Upper lobe of left lung (tissue), 6 donors: ENCODE results near the gene INHBC. TPM values are rescaled to one million over a fixed set of nuclear protein-coding genes. Genes with fewer than 3 reads are reported as not detected.
A peak's percentile ranks its signal among the peaks of the same experiment; 100 is the strongest.

Experiments used
- ATAC-seq, 2 donors: fragments of 200-7000 bp; cut with Tn5 transposase; one replicate each; pipeline ENCODE4 v1.9.1; 2022; ENCODE audit warnings: mild to moderate bottlenecking in 2 of 2, moderate library complexity in 2 of 2; ENCODE audit not compliant: low FRiP score in 2 of 2
- DNase-seq, 2 donors: peaks; one replicate each; pipeline ENCODE4 v3.0.0-alpha.2; 2019 to 2020
- H3K27ac ChIP-seq, 4 donors: fragments of 200-600 bp; sonication (generic); one replicate each; pipeline ENCODE4 v1.5.1; 2016 to 2019
- H3K27me3 ChIP-seq, 4 donors: fragments of 200-600 bp; sonication (generic); one replicate each; pipeline ENCODE4 v1.5.1; 2017 to 2019
- H3K36me3 ChIP-seq, 4 donors: fragments of 200-600 bp; sonication (generic); one replicate each; pipeline ENCODE4 v1.5.1; 2016 to 2019
- H3K4me1 ChIP-seq, 4 donors: fragments of 200-600 bp; sonication (generic); one replicate each; pipeline ENCODE4 v1.5.1; 2018 to 2019
- H3K4me3 ChIP-seq, 4 donors: fragments of 200-600 bp; sonication (generic); one replicate each; pipeline ENCODE4 v1.5.1; 2017 to 2019; ENCODE audit warnings: mild to moderate bottlenecking in 2 of 4, moderate library complexity in 1 of 4
- H3K9me3 ChIP-seq, 4 donors: fragments of 200-600 bp; sonication (generic); one replicate each; pipeline ENCODE4 v1.5.1; 2018 to 2019
- CTCF ChIP-seq, 6 experiments: fragments of 450-650 bp in 4 of 6; fragments of 200-600 bp in 2 of 6; sonication (generic) in 2 of 6; IDR thresholded peaks; one replicate each; pipeline ENCODE4 v1.5.1; 2016 to 2019; ENCODE audit warnings: antibody characterized with exemption in 6 of 6
- EP300 ChIP-seq, 4 donors: sonication (generic); formaldehyde crosslinking; IDR thresholded peaks; one replicate each; pipeline ENCODE4 v1.5.1; 2017; ENCODE audit warnings: antibody characterized with exemption in 4 of 4, control low read depth in 2 of 4
- POLR2A ChIP-seq, 4 donors: fragments of 450-650 bp; IDR thresholded peaks; one replicate each; pipeline ENCODE4 v1.5.1; 2016 to 2017; ENCODE audit warnings: antibody characterized with exemption in 4 of 4, mild to moderate bottlenecking in 2 of 4
- POLR2AphosphoS5 ChIP-seq, 2 donors: sonication (generic); formaldehyde crosslinking; IDR thresholded peaks; one replicate each; pipeline ENCODE4 v1.5.1; 2017; ENCODE audit warnings: antibody characterized with exemption in 2 of 2
- WGBS, 2 donors: methylation state at CpG; one replicate each; pipeline ENCODE4 v1.1.5; 2017 to 2018; 5-methylcytosine and 5-hydroxymethylcytosine counted together
- total RNA-seq, 6 donors: library from RNA; depleted of rRNA in 4 of 6; stranded (reverse); fragments of >200 nt in 4 of 6; gene quantifications; one replicate each; pipeline versions ENCODE4 v1.1.0 to v1.2.1, GENCODE V29; 2016 to 2021
- donor health status: DM: no; HTN: no; CAD: no; lungs with moderate emphysema.
- donor health status: DM: no; HTN: yes; CAD: no; lungs with severe emphysema.

Gene INHBC
- total RNA-seq, 6 donors from 2014 or later, result not detected

GRCh38 chr12:57477710-57478681 lies 43.4 kb downstream of the INHBC start:
- WGBS, 2 donors, result 58 to 59% methylated on average over 12 of the region's 12 CpGs
- TF ChIP-seq EP300 (IDR thresholded peaks at IDR 0.05) (no peak), POLR2A (IDR thresholded peaks at IDR 0.05) (peak in 1 of 4 donors; percentile 67), CTCF (IDR thresholded peaks at IDR 0.05) (no peak), POLR2AphosphoS5 (IDR thresholded peaks at IDR 0.05) (peak in 1 of 2 donors; percentile 20)
- DNase-seq (peak in 1 of 2 donors; percentile 63), ATAC-seq (peak; percentile 28 to 52)
- Histone ChIP-seq H3K27me3 (peaks cover 0 to 24% (median 6%) of the 10 kb centered on the region in 4 donors), H3K9me3 (no peaks in the 10 kb centered on the region), H3K36me3 (peaks cover 0 to 3% (median 0%) of the 10 kb centered on the region in 4 donors), H3K27ac (peak overlapping the region; percentile 75 to 90 (median 82)), H3K4me3 (peak overlapping the region in 3 of 4 donors; percentile 40 to 54 (median 50)), H3K4me1 (peaks cover 16 to 37% (median 25%) of the 10 kb centered on the region in 4 donors)

DNA sequence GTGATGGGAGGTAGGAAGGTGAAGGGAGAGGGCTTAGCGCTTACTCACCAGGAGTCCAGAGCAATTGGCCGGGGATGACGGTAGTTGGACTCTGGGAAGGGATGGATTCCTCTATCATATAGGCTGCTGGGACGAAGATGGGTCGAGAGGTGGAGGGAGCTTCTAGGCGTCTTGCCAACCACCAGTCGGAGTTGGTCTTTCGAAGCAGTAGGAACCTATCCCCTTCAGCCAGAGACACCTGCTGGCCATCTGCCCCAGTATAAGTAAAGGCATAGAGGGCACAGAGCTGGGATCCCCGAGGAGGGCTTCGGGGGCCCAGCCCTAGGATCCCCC lies 44.4 kb downstream of the INHBC start:
- H3K4me3 ChIP-seq, result peak overlapping the region in 3 of 4 donors; percentile 6 to 54 (median 14)
- TF ChIP-seq EP300 (IDR thresholded peaks at IDR 0.05), result no peak
- TF ChIP-seq POLR2A (IDR thresholded peaks at IDR 0.05), result no peak
- no peak for TF ChIP-seq CTCF (IDR thresholded peaks at IDR 0.05)
- TF ChIP-seq POLR2AphosphoS5 (IDR thresholded peaks at IDR 0.05), result no peak
- peaks cover 0 to 3% (median 0%) of the 10 kb centered on the region in 4 donors for H3K36me3 ChIP-seq
- peak overlapping the region; percentile 75 to 90 (median 82) for H3K27ac ChIP-seq
- H3K9me3 ChIP-seq, result no peaks in the 10 kb centered on the region
- peaks cover 0 to 24% (median 6%) of the 10 kb centered on the region in 4 donors for H3K27me3 ChIP-seq
- no peak for ATAC-seq
- no peak for DNase-seq
- 87 to 89% methylated on average over 10 of the region's 10 CpGs for WGBS, 2 donors
- peaks cover 16 to 37% (median 25%) of the 10 kb centered on the region in 4 donors for H3K4me1 ChIP-seq

DNA sequence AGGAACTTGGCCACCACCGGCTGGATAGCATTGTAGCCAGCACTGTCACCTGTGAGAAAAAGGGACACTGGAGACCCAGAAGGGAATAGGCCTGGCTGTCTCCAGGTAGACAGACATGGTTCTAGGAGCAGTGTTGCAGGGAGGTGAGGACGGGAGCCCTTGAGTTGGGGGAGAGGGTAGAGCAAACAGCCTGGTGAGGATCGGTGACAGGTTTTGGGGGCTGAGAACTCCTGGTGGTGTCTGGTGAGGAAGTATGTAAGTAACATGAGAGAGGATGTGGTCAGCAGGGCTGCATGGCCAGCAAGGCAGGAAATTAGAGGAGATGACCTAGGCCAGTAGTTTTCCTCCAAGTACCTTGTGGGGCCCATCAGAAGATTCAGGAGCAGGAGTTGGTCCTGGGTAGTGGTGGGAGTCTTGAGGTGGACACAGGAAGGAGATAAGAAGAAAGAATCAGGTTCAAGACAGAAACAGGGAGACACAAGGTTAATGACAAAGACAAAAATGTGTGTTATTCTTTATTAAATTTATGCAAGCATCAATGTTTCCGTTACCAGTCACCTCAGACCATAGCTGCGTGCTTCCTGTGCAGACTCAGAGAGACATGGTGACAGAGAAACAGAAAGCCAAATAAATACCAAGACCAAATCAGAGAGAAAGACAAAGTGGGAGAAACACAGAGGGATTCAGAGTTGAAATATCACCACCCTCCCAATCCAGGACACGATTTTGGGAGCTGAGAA lies 45.0 kb downstream of the INHBC start, which contains the start of gene ARHGAP9:
Gene ARHGAP9, minus strand, starts transcription at position 491 of the 740 bp plus-strand sequence. Its CDS starts 460 bp downstream, at position 31.
- peak within 1 kb of the TSS; percentile 75 to 90 (median 82) for H3K27ac ChIP-seq
- peak within 1 kb of the TSS in 3 of 4 donors; percentile 6 to 54 (median 14) for H3K4me3 ChIP-seq
- peak in 1 of 2 donors; percentile 5 for ATAC-seq
- peak in 1 of 2 donors; percentile 64 for DNase-seq
- WGBS, 2 donors, result 57 to 70% methylated on average over 6 of the region's 6 CpGs
- peaks cover 0 to 21% (median 6%) of the 10 kb centered on the region in 4 donors for H3K27me3 ChIP-seq
- H3K4me1 ChIP-seq, result peaks cover 16 to 35% (median 24%) of the 10 kb centered on the region in 4 donors
- no peaks in the 10 kb centered on the region for H3K9me3 ChIP-seq
- peaks cover 0 to 3% (median 0%) of the 10 kb centered on the region in 4 donors for H3K36me3 ChIP-seq
- TF ChIP-seq POLR2A (IDR thresholded peaks at IDR 0.05), result peak in 1 of 4 donors; percentile 34
- TF ChIP-seq EP300 (IDR thresholded peaks at IDR 0.05), result no peak

- ATAC-seq (no peak), DNase-seq (no peak)
- no peak for TF ChIP-seq POLR2AphosphoS5 (IDR thresholded peaks at IDR 0.05)
- TF ChIP-seq CTCF (IDR thresholded peaks at IDR 0.05), result no peak
- no peak for TF ChIP-seq POLR2A (IDR thresholded peaks at IDR 0.05)
- no peaks in the 10 kb centered on the region for H3K9me3 ChIP-seq
- H3K4me3 ChIP-seq, result no peak overlapping the region
- H3K36me3 ChIP-seq, result no peaks in the 10 kb centered on the region
- peaks cover 0 to 1% (median under 1%) of the 10 kb centered on the region in 4 donors for H3K27me3 ChIP-seq
- H3K27ac ChIP-seq, result peak overlapping the region in 1 of 4 donors; percentile 3
- peaks cover 3 to 14% (median 5%) of the 10 kb centered on the region in 4 donors for H3K4me1 ChIP-seq
- 70 to 80% methylated on average over 1 of the region's 1 CpG for WGBS, 2 donors
Observed at GRCh38 chr12:57481671-57482070, 47.1 kb downstream of the INHBC start.
